K562 (cell line): Measurements from ENCODE around the gene ZFP2.
A peak's percentile ranks its signal among the peaks of the same experiment; 100 is the strongest.

ENCODE experiments used
- BRCA1 ChIP-seq, 2 experiments: fragments of 450-650 bp in 1 of 2; sonication (generic) in 1 of 2; formaldehyde crosslinking in 1 of 2; IDR thresholded peaks; 2 replicates each; pipeline versions ENCODE4 v1.5.0 to v1.6.1; 2017 to 2020; ENCODE audit warnings: mild to moderate bottlenecking in 1 of 2, missing genetic modification reagents in 1 of 2
- CTCF ChIP-seq, 3 experiments: IDR thresholded peaks in 2 of 3; conservative IDR thresholded peaks in 1 of 3; 2 replicates each; pipeline ENCODE4 v1.5.1; 2011 to 2012; ENCODE audit warnings: low read length in 3 of 3, mild to moderate bottlenecking in 3 of 3, control low read depth in 2 of 3, improper control_type of control experiment in 1 of 3, inconsistent platforms in 1 of 3, low read depth in 1 of 3, mixed read lengths in 1 of 3, moderate library complexity in 1 of 3; ENCODE audit not compliant: insufficient read depth in 2 of 3
- E2F5 ChIP-seq: sonication (generic); formaldehyde crosslinking; IDR thresholded peaks from 2 replicates; pipeline ENCODE4 v1.8.0; 2022; ENCODE audit warnings: mild to moderate bottlenecking, missing genetic modification reagents
- ELF1 ChIP-seq: fragments of 200-800 bp; sonication (Bioruptor generic); IDR thresholded peaks from 2 replicates; pipeline ENCODE4 v1.6.1; 2016; ENCODE audit warnings: missing genetic modification characterization, missing compliant biosample characterization
- FOXM1 ChIP-seq, 2 experiments: fragments of 450-650 bp in 1 of 2; sonication (generic) in 1 of 2; formaldehyde crosslinking in 1 of 2; IDR thresholded peaks; 2 replicates each; pipeline versions ENCODE4 v1.6.1 to v1.9.0; 2017 to 2022; ENCODE audit warnings: low read depth in 2 of 2, mild to moderate bottlenecking in 2 of 2, missing genetic modification reagents in 1 of 2, moderate library complexity in 1 of 2
- ZBTB11 ChIP-seq, 3 experiments: fragments of 200-800 bp in 1 of 3; fragments of 250-450 bp in 1 of 3; fragments of 450-650 bp in 1 of 3; sonication (Bioruptor Pico) in 1 of 3; sonication (Bioruptor generic) in 1 of 3; formaldehyde crosslinking in 1 of 3; IDR thresholded peaks; 2 replicates each; pipeline versions ENCODE4 v1.6.1 to v1.8.0; 2016 to 2022; ENCODE audit warnings: mild to moderate bottlenecking in 2 of 3, missing genetic modification characterization in 2 of 3, missing compliant biosample characterization in 1 of 3, moderate library complexity in 1 of 3
- TF ChIP-seq, protein P1 (sequence below): fragments of 250-450 bp; sonication (Bioruptor Pico); IDR thresholded peaks from 2 replicates; pipeline ENCODE4 v1.8.0; 2021; ENCODE audit warnings: moderate library complexity, mild to moderate bottlenecking, inconsistent platforms

DNA sequence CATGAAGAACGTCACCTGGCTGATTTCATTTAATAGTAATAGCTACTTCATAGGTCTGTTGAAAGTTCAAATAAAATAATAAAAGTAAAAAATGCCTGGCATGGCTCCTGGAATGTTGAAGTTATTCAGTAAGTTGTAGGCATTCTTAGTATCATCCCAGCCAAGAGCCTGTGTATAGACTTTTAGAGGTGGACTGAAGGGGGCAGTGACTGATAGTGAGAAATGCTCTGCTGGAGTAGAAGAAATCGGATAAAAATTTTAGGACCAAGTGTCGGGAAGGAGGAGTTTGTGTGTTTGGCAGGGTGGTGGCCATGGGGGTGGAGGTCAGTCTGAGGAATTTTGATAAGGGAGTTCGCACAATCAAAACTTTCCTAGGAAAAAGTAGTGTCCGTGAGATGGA lies 3.6 kb downstream of the ZFP2 start:
- TF ChIP-seq ZBTB11 (CRISPR knock-in tag; IDR thresholded peaks at IDR 0.05): no peak
- no peak for TF ChIP-seq ELF1 (tag)
- TF ChIP-seq, protein P1, sequence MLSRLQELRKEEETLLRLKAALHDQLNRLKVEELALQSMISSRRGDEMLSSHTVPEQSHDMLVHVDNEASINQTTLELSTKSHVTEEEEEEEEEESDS (CRISPR knock-in tag): no peak
- no peak for TF ChIP-seq BRCA1 (IDR thresholded peaks at IDR 0.05)
- TF ChIP-seq BRCA1 (CRISPR knock-in tag; IDR thresholded peaks at IDR 0.05): no peak
- no peak for TF ChIP-seq E2F5 (CRISPR knock-in tag)
- no peak for TF ChIP-seq FOXM1 (IDR thresholded peaks at IDR 0.05; ENCODE audit: low read depth)
- TF ChIP-seq FOXM1 (CRISPR knock-in tag; IDR thresholded peaks at IDR 0.05; ENCODE audit: low read depth): no peak
- peak in 1 of 3 experiments; percentile 15; a peak in 1 of 6 replicates for TF ChIP-seq CTCF (IDR thresholded peaks at IDR 0.05 in 2 of 3, conservative IDR thresholded peaks at IDR 0.05 in 1 of 3; ENCODE audit: insufficient read depth in 2 of 3, low read depth in 1 of 3, low read length in 3 of 3)
